ES-I3 (cell line): Measurements from ENCODE around the gene MLF2.

Experiments used
- H3K36me3 ChIP-seq: 2 replicates; pipeline ENCODE4 v1.6.1; 2013; ENCODE audit warnings: mild to moderate bottlenecking, low read length, control low read depth, moderate library complexity; ENCODE audit not compliant: insufficient read depth
- H3K4me1 ChIP-seq: 2 replicates; pipeline ENCODE4 v1.6.1; 2013; ENCODE audit warnings: mild to moderate bottlenecking, control low read depth, low read length; ENCODE audit not compliant: insufficient read depth
- H3K9ac ChIP-seq: 2 replicates; pipeline ENCODE4 v1.6.1; 2013; ENCODE audit warnings: low read depth, mild to moderate bottlenecking, low read length, moderate library complexity
- H3K9me3 ChIP-seq: 2 replicates; pipeline ENCODE4 v1.6.1; 2013; ENCODE audit warnings: mild to moderate bottlenecking, low read length, moderate library complexity; ENCODE audit not compliant: control insufficient read depth, insufficient read depth

The MLF2 gene

DNA sequence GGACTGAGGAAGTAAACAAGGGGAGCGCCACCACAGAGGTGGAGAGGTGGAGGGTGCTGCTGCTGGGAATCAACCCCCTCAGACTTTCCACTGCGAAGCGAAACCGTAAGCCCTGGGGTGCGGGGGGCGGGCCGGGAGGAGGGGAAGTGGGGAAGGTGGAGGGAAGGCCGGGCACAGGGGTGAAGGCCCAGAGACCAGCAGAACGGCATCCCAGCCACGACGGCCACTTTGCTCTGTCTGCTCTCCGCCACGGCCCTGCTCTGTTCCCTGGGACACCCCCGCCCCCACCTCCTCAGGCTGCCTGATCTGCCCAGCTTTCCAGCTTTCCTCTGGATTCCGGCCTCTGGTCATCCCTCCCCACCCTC lies 19.4 kb upstream of the MLF2 start, which contains the start of gene LAG3:
LAG3 (plus strand) TSS at position 190 of the 365 bp plus-strand sequence. CDS start 333 bp downstream, outside the sequence.
- Histone ChIP-seq H3K9me3 (no peaks in the 10 kb centered on the region), H3K9ac (peak within 1 kb of the TSS; percentile 39), H3K36me3 (no peaks in the 10 kb centered on the region), H3K4me1 (peaks cover 21% of the 10 kb centered on the region)

DNA sequence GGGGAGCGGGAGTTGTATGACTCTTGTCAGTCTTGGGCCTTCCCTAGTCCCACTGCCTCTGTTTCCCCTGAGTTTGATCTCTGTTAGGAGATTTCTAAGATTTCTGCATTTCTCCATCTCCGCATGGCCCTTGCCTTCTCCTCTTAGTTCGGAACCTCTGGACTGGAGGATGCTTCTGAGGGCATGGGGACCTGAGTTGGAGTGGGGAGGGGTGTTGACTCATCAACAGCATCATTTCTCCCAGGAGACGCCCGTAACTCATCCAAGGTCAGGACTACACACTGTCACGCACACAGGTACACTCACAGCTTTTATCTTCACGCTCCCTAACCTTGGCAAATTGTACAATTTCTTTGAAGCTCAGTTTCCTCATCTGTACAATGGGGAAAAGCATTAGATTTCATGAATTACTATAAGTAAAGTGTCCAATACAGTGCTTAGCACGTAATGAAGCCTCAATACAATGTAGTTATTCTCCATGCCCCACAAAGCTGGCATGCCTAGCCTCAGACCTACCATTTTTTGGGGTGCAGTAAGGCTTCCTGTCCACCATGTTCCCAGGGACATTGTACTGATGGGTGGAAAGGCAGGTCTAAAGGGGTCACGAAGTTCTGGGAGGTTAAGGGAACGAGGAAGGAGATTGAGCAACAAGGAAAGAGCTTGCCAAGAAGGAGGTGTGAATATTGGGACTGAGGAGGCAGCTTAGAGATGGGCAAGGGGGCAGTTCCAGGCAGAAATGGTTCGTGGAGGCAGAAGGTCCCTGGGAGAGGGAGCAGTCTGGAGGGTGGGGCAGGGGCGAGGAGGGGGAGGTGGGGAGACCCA lies 18.8 kb upstream of the MLF2 start:
- Histone ChIP-seq H3K4me1 (peaks cover 21% of the 10 kb centered on the region), H3K9ac (no peak overlapping the region)

DNA sequence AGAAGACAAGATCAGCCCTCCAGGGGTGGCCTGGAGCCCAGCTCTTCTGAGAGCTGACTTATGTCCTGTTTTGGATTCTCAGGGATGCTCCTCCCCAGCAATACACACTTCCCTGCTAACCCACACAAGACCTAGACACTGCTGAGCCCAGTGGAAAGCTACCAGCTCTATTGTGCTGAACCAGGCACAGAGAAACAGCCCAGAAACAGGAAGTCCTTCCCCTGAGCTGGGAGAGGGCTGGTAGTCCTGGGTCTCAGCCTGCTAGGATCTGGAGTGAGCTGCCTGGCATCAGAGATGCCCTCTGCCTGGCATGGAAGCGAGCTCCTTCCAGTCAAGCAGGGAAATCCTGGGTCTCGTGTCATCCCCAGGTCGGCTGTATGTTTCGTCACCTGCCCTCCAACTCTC lies 18.2 kb upstream of the MLF2 start:
- Histone ChIP-seq H3K9me3 (no peaks in the 10 kb centered on the region), H3K36me3 (no peaks in the 10 kb centered on the region), H3K9ac (no peak overlapping the region), H3K4me1 (peaks cover 21% of the 10 kb centered on the region)

More for the DNA sequence above, 18.8 kb upstream of the MLF2 start:
- no peaks in the 10 kb centered on the region for H3K9me3 ChIP-seq
- no peaks in the 10 kb centered on the region for H3K36me3 ChIP-seq

DNA sequence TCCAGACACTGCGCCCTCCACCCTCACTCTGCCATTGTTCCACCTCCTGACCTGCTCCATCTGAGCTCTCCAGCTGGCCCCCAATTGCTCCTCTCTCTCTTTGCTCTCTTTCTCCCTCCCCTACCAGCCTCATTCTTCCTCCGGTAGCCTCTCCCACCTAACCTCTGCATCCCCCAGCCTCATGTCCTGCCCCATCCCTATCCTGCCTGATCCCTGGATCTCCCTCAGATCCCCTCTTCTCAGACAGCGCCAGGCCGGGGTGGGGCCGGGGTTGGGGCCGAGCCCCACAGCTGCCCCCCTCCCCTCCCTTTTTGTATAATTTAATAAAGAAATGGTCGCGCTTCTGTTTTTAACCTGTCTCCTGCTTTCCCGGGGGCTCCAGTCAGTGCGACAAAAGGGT lies 17.7 kb upstream of the MLF2 start:
- Histone ChIP-seq H3K9ac (no peak overlapping the region), H3K9me3 (no peaks in the 10 kb centered on the region), H3K36me3 (no peaks in the 10 kb centered on the region), H3K4me1 (peaks cover 21% of the 10 kb centered on the region)

DNA sequence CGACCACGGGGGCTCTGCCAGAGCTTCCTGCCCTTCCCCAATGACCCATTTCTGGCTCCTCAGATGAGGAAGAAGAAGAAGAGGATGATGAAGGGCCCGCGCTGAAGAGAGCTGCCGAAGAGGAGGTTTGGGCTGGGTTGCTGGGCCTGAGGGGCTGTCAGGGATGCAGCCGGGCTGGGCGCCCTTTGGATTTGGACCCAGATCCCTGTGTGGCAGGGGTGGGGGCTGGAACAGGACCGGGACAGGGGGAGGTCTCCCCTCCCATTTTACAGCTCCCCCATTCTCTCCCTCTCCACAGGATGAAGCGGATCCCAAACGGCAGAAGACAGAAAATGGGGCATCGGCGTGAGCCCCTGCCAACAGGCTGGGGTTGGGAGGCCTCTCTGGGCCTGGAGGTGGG lies 17.2 kb upstream of the MLF2 start:
- no peak overlapping the region for H3K9ac ChIP-seq
- H3K9me3 ChIP-seq = no peaks in the 10 kb centered on the region
- H3K4me1 ChIP-seq = peaks cover 22% of the 10 kb centered on the region
- H3K36me3 ChIP-seq = no peaks in the 10 kb centered on the region

DNA sequence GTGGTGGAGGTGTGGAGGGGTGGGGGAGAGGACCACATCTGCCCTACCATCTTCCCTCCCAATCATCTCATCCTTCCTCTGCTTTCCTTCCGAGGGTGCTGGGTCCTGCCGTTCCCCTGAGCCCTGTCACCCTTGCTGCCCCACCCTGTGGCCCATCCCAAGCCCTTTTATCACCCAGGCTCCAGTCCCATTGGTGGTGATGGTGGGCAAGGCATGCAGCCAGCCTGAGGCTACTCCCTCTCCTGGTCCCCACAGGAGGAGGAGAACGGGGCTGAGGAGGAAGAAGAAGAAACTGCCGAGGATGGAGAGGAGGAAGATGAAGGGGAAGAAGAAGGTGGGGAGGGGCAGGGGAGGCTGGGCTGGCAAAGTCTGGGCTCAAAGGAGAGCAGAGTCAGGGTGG lies 16.7 kb upstream of the MLF2 start:
- Histone ChIP-seq H3K9ac (no peak overlapping the region), H3K9me3 (no peaks in the 10 kb centered on the region), H3K36me3 (no peaks in the 10 kb centered on the region), H3K4me1 (peaks cover 26% of the 10 kb centered on the region)

DNA sequence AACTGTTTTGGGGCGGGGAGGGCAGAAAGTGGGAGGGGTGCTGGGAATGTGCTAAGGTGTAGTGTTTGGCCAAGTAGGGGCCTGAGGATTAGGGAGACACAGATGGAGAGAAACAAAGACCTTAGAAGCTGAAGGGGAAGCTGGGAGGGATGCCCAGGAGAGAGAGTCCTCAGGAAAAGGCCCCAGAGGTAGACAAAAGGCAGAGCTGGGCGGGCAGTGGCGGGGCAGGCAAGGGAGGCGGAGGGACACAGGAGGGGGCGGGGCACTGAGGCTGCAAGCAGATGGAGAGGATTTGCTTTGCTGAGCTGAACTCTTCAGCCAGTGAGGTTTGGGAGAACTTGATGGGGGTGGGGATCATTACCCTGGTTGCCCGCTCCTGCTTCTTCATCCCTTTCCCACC lies 16.0 kb upstream of the MLF2 start:
- Histone ChIP-seq H3K9ac (peak overlapping the region; percentile 83), H3K9me3 (no peaks in the 10 kb centered on the region), H3K4me1 (peaks cover 23% of the 10 kb centered on the region), H3K36me3 (no peaks in the 10 kb centered on the region)

DNA sequence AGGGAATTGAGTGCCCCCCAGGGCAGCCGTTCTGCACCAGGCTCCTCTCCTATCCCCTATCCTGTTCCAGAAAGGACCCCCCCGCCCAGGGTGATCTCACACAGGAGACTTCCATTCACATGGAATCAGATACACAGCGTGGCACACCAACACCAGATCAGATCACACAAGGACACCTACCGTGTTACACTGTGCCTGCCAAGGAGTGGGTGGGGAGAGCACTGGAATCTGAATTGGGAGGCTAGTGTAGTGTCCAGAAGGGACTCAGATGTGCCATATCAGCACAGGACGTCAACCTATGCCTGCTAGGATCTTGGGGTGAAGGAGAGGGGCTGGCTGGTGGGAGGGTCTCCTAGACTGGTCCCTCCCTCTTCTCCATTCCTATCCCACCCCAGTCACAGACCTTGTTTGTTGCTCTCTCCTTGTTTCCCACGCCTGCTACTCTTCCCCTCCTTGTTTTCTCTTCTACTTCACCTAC lies 15.5 kb upstream of the MLF2 start:
- Histone ChIP-seq H3K9ac (peak overlapping the region; percentile 83), H3K36me3 (no peaks in the 10 kb centered on the region), H3K9me3 (no peaks in the 10 kb centered on the region), H3K4me1 (peaks cover 29% of the 10 kb centered on the region)

DNA sequence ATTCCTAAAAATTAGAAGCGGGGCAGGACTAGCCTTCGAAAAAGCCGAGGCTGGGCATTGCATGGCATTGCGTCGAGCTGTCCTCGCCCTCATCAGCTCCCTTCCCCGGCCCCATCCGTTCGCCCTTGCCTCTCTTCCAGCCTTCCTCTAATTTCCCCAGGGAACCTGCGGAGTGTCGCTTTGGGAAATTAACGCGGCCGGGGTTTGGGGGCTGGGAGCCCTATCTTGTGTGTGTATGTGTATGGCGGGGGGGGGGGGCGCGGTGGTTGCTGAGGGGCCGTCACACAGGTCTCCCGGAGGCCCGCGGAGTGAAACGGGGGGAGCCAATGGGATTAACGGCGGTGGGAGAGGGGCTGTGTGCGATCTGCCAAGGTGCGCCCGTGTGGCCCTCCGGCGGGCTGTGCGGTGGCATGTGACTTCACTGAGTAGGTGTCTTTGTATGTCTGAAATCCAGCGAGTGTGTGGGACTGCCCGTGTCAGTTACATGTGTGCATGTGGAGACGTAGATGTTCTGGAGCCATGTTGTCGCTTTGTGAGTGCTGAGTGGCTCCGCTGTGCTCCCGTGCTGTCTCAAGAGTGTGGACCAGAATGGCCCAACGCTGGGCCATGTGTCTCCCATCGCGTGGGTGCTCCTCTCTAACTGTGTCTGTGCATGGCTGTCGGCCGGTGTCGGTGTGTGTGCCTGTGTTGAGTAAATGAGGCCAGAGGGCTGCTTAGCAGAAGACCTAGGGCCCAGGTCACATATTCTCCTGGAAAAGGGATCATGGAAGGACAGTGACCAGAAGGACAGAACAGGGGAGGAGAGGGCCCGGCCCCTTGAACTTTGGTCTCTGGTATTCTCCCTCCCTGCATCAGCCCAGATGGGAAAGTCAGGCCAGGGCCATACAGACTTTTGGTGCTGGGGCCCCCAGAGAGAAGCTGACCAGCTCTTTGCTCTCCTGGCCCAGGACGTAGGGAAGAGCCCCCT lies 14.7 kb upstream of the MLF2 start:
- Histone ChIP-seq H3K4me1 (peaks cover 25% of the 10 kb centered on the region), H3K9me3 (no peaks in the 10 kb centered on the region), H3K36me3 (no peaks in the 10 kb centered on the region), H3K9ac (peak overlapping the region; percentile 83)

DNA sequence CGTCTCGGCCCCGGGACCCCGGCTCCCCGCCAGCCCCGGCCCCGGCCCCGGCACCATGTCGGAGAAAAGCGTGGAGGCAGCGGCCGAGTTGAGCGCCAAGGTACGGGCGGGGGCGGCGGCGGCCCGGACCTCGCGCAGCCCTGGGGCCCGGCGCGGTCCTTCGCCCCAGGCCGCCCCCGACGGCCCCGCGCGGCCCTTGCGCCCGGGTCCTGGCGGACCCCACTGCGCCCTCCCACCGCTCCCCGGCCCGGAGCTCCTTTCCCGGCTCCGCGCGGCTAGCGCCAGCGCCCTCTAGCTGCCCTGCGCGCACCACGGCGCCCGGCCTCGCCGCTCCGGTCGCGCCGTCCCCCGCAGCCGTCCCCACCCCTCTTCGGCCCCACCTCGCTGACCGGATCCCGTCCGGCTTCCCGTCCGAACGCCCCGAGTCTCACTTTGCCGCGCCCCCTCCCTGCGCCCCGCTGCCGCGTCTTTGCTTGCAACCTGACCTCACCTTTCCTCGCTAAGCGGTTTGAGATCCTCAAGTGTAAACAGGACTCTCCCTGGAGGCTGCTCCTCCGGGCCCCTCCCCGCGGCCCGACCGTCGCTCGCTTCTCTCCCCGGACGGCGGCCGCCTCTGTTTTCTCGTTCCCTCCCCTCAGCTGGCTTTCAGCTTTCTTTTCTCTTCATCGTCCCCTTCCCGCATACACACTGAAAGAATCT lies 13.9 kb upstream of the MLF2 start:
- Histone ChIP-seq H3K36me3 (no peaks in the 10 kb centered on the region), H3K4me1 (peaks cover 25% of the 10 kb centered on the region), H3K9ac (peak overlapping the region; percentile 83), H3K9me3 (no peaks in the 10 kb centered on the region)

DNA sequence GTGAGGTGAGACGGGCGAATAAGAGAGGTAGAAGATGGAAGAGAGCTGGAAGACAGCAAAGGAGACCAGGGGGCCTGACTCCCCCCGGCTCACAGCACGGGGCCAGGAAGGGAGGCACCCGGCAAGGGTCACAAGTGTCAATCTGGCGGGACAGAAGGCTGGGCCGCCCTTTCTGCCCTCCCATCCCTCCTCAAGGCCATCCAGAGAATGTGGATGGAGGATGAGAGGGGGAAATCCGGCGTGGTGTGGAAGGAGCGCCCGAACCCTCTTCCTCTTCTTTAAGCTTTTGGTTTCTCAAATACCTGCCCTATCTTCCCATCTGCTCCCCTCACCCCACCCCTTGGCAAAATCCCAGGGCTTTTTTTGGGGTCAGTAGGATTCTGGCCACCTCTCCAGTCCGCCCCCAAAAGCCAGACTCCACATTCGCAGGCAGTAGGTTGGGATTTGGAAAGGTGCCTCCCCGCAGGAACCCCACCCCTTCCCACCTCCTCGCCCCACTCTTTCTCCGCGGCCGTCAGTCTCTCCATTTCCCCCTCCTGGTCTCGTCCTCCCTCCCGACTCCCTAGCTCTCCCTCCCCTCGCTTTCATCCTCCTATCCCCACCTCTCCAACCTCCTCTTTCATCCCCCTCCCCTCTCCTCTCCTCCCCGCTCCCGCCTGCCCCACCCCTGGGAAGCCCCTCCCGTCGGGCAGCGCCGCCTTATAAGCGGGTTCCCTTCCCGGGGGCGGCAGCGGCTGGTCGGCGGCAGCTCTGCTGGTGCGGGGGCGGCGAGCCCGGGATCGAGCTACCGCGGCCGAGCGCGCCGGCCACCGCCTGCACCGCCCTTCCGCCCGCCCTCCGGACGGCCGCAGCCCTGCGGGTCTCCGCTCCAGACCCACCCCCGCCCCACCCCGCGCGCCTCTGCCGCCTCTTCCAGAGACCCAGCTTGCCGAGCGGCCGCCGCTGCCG lies 13.0 kb upstream of the MLF2 start, which contains the start of gene PTMS:
PTMS (plus strand) TSS at position 730 of the 948 bp plus-strand sequence. CDS start 343 bp downstream, outside the sequence.
- Histone ChIP-seq H3K9ac (peak within 1 kb of the TSS; percentile 83), H3K4me1 (peaks cover 25% of the 10 kb centered on the region), H3K36me3 (no peaks in the 10 kb centered on the region), H3K9me3 (no peaks in the 10 kb centered on the region)

DNA sequence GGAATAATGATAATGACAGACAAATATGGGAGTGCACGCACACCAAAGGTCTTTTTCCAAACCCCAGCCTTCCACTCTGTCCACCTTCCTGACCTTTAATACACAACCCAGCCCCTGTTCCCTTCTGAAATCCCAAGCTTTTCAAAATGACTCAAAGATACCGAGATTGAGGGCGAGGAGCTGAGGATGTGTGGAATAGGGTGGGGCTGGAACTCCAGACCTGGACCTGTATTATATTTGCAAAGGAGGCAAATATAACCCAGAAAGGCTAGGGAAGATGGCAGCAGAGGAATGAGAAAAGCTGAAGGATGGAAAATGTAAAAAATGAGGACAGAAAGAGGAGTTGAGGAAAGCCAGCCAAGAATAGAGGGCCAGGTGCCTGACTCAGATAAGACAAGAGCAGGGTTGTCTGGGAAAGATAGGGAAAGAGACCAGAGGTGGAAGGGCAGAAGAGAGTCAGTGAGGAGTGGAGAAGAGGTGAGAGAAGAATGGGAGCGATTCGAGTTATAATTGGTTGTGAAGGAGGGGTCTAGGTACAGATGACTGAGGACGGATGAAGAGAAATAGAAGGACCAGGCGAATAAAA lies 12.2 kb upstream of the MLF2 start:
- peak overlapping the region; percentile 83 for H3K9ac ChIP-seq
- no peaks in the 10 kb centered on the region for H3K9me3 ChIP-seq
- peaks cover 25% of the 10 kb centered on the region for H3K4me1 ChIP-seq
- no peaks in the 10 kb centered on the region for H3K36me3 ChIP-seq
